GM18858 (cell line): ENCODE results near the gene DPF1.

Experiments
- ATAC-seq: cut with Tn5 transposase; IDR thresholded peaks from one replicate; pipeline ENCODE4 v1.9.1; 2021; ENCODE audit not compliant: unreplicated experiment

The DPF1 gene

DNA sequence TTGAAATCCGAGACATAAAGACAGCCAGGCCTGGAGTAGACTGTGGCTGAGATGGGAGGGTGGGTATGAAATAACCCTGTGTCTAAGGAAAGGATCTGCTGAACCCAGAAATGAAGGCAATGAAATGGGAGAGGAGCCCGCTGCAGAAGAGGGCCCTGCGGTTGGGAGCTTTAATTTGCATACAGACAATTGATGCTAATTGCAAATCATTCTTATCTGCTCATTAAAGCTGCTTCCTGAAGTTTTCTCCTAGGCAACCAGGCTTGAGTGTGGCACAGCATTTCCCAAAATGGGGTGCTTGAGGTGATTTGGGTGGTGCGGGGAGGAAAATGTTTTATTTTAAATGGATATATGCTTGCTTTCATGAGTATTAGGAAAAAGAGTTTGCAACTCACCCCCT is 55.4 kb downstream of the DPF1 start:
- no peak for ATAC-seq

DNA sequence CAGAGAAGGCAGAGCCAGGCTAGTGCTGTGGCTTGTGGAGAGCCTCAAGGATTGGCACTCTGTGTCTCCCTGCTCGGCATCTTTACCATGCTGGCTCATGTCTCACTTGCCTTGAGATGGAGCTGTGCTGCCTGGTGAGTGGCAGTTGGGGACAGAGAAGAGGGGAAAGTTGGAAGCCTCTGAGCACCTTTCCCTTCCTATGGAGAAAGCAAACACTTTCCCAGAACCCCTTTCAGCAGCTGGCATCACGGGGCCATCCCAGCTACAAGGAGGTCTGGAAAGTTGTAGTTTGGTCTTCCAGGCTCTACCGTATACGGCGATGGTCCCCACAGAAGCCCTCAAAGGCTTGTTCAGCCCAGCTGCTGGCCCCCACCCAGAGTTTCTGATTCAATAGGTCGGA is 58.7 kb downstream of the DPF1 start:
- no peak for ATAC-seq

DNA sequence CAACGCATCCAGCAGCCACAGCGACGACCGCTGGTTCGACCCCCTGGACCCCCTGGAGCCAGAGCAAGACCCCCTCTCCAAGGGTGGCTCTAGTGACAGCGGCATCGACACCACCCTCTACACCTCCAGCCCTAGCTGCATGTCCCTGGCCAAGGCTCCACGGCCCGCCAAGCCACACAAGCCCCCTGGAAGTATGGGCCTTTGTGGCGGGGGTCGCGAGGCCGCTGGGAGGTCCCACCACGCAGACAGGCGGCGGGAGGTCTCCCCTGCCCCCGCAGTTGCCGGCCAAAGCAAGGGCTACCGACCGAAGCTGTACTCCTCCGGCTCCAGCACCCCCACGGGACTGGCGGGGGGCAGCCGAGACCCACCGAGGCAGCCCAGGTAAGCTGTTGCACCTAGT is 59.5 kb downstream of the DPF1 start:
- ATAC-seq, result no peak

DNA sequence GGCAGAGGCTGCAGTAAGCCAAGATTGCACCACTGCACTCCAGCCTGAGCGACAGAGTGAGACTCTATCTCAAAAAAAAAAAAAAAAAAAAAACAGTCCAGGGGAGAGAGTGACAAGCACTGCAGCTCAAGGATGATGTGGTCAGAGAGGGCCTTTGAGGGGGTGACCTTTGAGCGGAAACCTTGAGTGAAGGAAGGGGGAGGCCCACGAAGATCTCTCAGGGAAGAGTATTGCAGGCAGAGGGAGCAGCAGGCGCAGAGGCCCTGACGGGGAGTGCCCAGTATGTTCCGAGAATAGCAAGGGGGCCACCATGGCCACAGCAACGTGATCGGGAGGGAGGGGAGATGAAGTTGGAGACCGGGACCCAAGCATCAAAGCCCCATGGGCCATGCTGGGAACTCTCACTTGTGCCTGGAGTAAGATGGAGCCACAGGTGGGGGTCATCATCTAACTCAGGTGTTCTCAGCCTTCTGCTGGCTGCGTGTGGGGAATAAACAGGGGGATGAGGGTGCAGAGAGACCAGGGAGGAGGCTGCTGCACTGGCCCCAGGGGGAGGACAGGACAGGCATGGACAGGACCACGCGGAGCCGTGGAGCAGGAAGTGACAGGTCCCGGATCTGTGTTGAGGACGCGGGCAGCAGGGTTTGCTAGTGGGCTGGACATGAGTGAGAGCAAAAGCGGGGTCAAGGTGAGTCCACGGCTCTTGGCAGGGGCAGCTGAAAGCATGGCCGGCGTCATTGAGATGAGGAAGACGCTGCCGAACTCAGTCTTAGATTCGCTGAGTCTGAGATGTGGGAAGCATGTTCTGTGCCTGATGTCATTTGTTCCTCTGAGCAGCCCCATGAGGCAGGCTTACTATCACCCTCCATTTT is 60.4 kb downstream of the DPF1 start:
- no peak for ATAC-seq

DNA sequence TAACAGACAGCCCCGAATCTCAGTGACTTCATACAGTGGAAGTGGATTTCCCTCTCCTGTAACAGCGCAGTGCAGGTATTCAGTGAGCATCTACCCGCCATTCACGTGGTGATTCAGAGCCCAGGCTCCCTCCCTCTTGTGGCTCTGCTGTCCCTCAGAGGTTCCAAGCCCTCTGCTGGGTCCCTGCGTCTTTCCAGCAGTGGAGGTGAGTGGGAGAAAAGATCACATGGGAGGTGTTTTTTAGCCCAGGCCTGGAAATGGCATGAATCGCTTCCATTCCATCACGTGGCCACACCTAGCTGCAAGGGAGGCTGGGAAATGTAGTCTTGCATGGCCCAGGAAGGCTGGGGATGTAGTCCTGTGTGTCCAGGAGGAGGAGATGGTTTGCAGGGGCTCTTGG is 61.4 kb downstream of the DPF1 start:
- ATAC-seq, result no peak

DNA sequence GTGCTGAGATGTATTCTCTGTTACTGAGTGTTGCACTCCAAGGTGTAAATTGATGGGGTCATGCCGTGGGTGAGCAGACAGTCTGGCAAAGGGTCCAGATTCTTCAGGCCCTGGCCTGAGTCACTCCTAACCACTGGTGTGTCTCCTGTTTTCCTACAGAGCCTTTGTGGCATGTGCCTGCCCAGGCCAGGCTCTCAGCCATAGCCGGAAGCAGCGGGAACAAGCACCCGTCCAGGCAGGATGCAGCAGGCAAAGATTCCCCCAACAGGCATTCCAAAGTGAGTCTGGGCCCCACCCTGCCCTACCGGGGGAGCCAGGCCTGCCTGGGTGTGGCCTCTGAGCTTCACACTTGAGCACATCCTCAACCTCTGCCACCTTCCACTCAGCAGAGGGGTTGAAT is 61.9 kb downstream of the DPF1 start:
- no peak for ATAC-seq
